Sigmoid colon (tissue), 4 donors: Measurements from ENCODE around the gene SND1.

Source experiments
- CTCF ChIP-seq, 4 experiments: fragments of 450-650 bp in 3 of 4; fragments of 200-600 bp in 1 of 4; IDR thresholded peaks; one replicate each; pipeline ENCODE4 v1.5.1; 2016 to 2019; ENCODE audit warnings: antibody characterized with exemption in 4 of 4, mild to moderate bottlenecking in 3 of 4, moderate library complexity in 2 of 4
- POLR2AphosphoS5 ChIP-seq, 4 donors: sonication (generic); formaldehyde crosslinking; IDR thresholded peaks; one replicate each; pipeline ENCODE4 v1.6.1; 2017; ENCODE audit warnings: antibody characterized with exemption in 4 of 4

- TF ChIP-seq POLR2AphosphoS5 (IDR thresholded peaks at IDR 0.05) (no peak), CTCF (IDR thresholded peaks at IDR 0.05) (no peak)
Measured at GRCh38 chr7:127932496-127932895, 280.5 kb downstream of the SND1 start.
